HepG2 (cell line): ENCODE measurements around the gene MVB12A. TPM values are rescaled to one million over a fixed set of nuclear protein-coding genes. Genes with fewer than 3 reads are reported as not detected.
A peak's percentile ranks its signal among the peaks of the same experiment; 100 is the strongest.

ENCODE experiments used
- ATAC-seq: fragments of 200-7000 bp; cut with Tn5 transposase; 3 replicates; pipeline ENCODE4 v1.9.1; 2020; ENCODE audit warnings: mild to moderate bottlenecking, moderate library complexity
- BruUV-seq: library from RNA; stranded (reverse); fragments of 400-500 nt; replicated peaks from 2 replicates; lab custom pipeline; 2021; lab: Mats Ljungman, UMichigan
- CTCF ChIA-PET: fragments of 300-600 bp; formaldehyde crosslinking; extraction: SDS; loops from one replicate; lab custom pipeline; 2021; ENCODE audit warnings: low total read pairs, inconsistent platforms, low intra/inter-chr PET ratio; lab: Yijun Ruan, JAX
- POLR2A ChIA-PET: fragments of 350-600 bp; sonication (Branson Sonifier 250); formaldehyde crosslinking; loops from one replicate; lab custom pipeline; 2020; ENCODE audit warnings: antibody characterized with exemption, inconsistent platforms; lab: Yijun Ruan, JAX
- DNase-seq: peaks from one replicate; pipeline ENCODE4 v3.0.0-alpha.2; 2015; ENCODE audit warnings: low spot score
- FAIRE-seq: peaks from 3 replicates; lab custom pipeline; 2011; peaks lifted over from hg19 to GRCh38; lab: Jason Lieb, UNC
- H2AFZ ChIP-seq: one replicate; pipeline ENCODE4 v1.6.1; 2011; ENCODE audit warnings: low read length, inconsistent platforms
- H3K27ac ChIP-seq: fragments of 300-600 bp; 3 replicates; pipeline ENCODE4 v1.8.0; 2011; ENCODE audit warnings: mixed run types, mild to moderate bottlenecking, mixed read lengths, low read length, inconsistent platforms; ENCODE audit not compliant: insufficient read depth; ENCODE audit errors: extremely low read length
- H3K27me3 ChIP-seq, 2 experiments: fragments of 200-600 bp in 1 of 2; 2 replicates in 1 of 2; 3 replicates in 1 of 2; pipeline versions ENCODE4 v1.6.0 to v1.8.0; 2011; ENCODE audit warnings: low read length in 2 of 2, mild to moderate bottlenecking in 2 of 2, moderate library complexity in 2 of 2, inconsistent platforms in 1 of 2; ENCODE audit not compliant: insufficient read depth in 2 of 2, control insufficient read depth in 1 of 2
- H3K36me3 ChIP-seq, 2 experiments: fragments of 200-600 bp in 1 of 2; replicated peaks in 1 of 2; 2 replicates in 1 of 2; 3 replicates in 1 of 2; pipeline versions ENCODE4 v1.5.1 to v1.8.0; 2011; ENCODE audit warnings: low read length in 2 of 2, inconsistent platforms in 1 of 2; ENCODE audit not compliant: insufficient read depth in 2 of 2, control insufficient read depth in 1 of 2
- H3K4me1 ChIP-seq: 2 replicates; pipeline ENCODE4 v1.5.1; 2012; ENCODE audit warnings: low read length, inconsistent platforms; ENCODE audit not compliant: insufficient read depth
- H3K4me2 ChIP-seq: 2 replicates; pipeline ENCODE4 v1.6.0; 2011; ENCODE audit warnings: low read depth, low read length, inconsistent platforms
- H3K4me3 ChIP-seq, 3 experiments: fragments of 200-600 bp in 1 of 3; sonication (generic), shearing (Covaris generic) in 1 of 3; replicated peaks in 1 of 3; 2 replicates each; pipeline ENCODE4 v1.5.1; 2011 to 2016; ENCODE audit warnings: low read length in 3 of 3, inconsistent platforms in 2 of 3, low read depth in 2 of 3, mild to moderate bottlenecking in 2 of 3, control low read depth in 1 of 3, mixed read lengths in 1 of 3; ENCODE audit not compliant: insufficient read depth in 1 of 3
- H3K79me2 ChIP-seq: one replicate; pipeline ENCODE4 v1.6.1; 2011; ENCODE audit warnings: low read length, inconsistent platforms; ENCODE audit not compliant: insufficient read depth
- H3K9ac ChIP-seq: 2 replicates; pipeline ENCODE4 v1.6.0; 2011; ENCODE audit warnings: mild to moderate bottlenecking, low read depth, low read length, inconsistent platforms; ENCODE audit not compliant: insufficient read depth
- H3K9me3 ChIP-seq: 2 replicates; pipeline ENCODE4 v1.5.1; 2012; ENCODE audit warnings: mild to moderate bottlenecking, low read length
- H4K20me1 ChIP-seq: 2 replicates; pipeline ENCODE4 v1.6.0; 2011; ENCODE audit warnings: inconsistent platforms, mild to moderate bottlenecking, low read length, moderate library complexity; ENCODE audit not compliant: insufficient read depth
- ARID4A ChIP-seq: sonication (generic); formaldehyde crosslinking; IDR thresholded peaks from 2 replicates; pipeline ENCODE4 v1.5.0; 2020; ENCODE audit warnings: mild to moderate bottlenecking, missing genetic modification reagents, borderline replicate concordance
- ATF1 ChIP-seq: IDR thresholded peaks from 2 replicates; pipeline ENCODE4 v1.6.1; 2016; ENCODE audit warnings: mild to moderate bottlenecking, control low read depth
- DRAP1 ChIP-seq: IDR thresholded peaks from 2 replicates; pipeline ENCODE4 v1.6.1; 2016; ENCODE audit warnings: missing genetic modification reagents, missing compliant biosample characterization
- E2F5 ChIP-seq: sonication (generic); formaldehyde crosslinking; conservative IDR thresholded peaks from 2 replicates; pipeline ENCODE4 v1.4.0; 2020; ENCODE audit warnings: missing genetic modification reagents
- ELK4 ChIP-seq: sonication (generic); formaldehyde crosslinking; IDR thresholded peaks from 2 replicates; pipeline ENCODE4 v1.9.0; 2021; ENCODE audit warnings: missing genetic modification reagents, borderline replicate concordance
- HCFC1 ChIP-seq: fragments of 150-350 bp; IDR thresholded peaks from 2 replicates; pipeline ENCODE4 v1.6.1; 2014; ENCODE audit warnings: low read depth, low read length
- HHEX ChIP-seq: IDR thresholded peaks from 2 replicates; pipeline ENCODE4 v1.6.1; 2016; ENCODE audit warnings: control low read depth
- MIXL1 ChIP-seq: IDR thresholded peaks from 2 replicates; pipeline ENCODE4 v1.6.1; 2016
- NFE2L2 ChIP-seq: fragments of 150-350 bp; IDR thresholded peaks from 2 replicates; pipeline ENCODE4 v1.6.1; 2014; ENCODE audit warnings: low read length
- PAF1 ChIP-seq: IDR thresholded peaks from 2 replicates; pipeline ENCODE4 v1.6.1; 2016; ENCODE audit warnings: missing genetic modification reagents, missing compliant biosample characterization
- SALL2 ChIP-seq: sonication (generic); formaldehyde crosslinking; IDR thresholded peaks from 2 replicates; pipeline ENCODE4 v1.8.1; 2023; ENCODE audit warnings: mild to moderate bottlenecking, missing genetic modification reagents, inconsistent platforms
- SRSF4 ChIP-seq: fragments of 200-400 bp; formaldehyde crosslinking; IDR thresholded peaks from one replicate; pipeline ENCODE4 v1.6.1; 2018; ENCODE audit warnings: mild to moderate bottlenecking, low read depth, low read length, moderate library complexity; ENCODE audit not compliant: poor library complexity, severe bottlenecking
- TCF7L2 ChIP-seq: IDR thresholded peaks from 2 replicates; pipeline ENCODE4 v1.6.1; 2011; ENCODE audit warnings: mild to moderate bottlenecking, low read depth, low read length, moderate library complexity
- YEATS4 ChIP-seq: sonication (generic); formaldehyde crosslinking; IDR thresholded peaks from 2 replicates; pipeline ENCODE4 v1.4.0; 2020; ENCODE audit warnings: missing genetic modification reagents, borderline replicate concordance
- ZFP90 ChIP-seq: sonication (generic); formaldehyde crosslinking; IDR thresholded peaks from 2 replicates; pipeline ENCODE4 v1.8.0; 2022; ENCODE audit warnings: missing genetic modification reagents, mild to moderate bottlenecking, inconsistent platforms, borderline replicate concordance
- ZNF317 ChIP-seq: sonication (generic); formaldehyde crosslinking; IDR thresholded peaks from 2 replicates; pipeline ENCODE4 v1.5.0; 2020; ENCODE audit warnings: mild to moderate bottlenecking, missing genetic modification reagents
- ZNF496 ChIP-seq: sonication (generic); formaldehyde crosslinking; IDR thresholded peaks from 2 replicates; pipeline ENCODE4 v1.8.1; 2023; ENCODE audit warnings: mild to moderate bottlenecking, moderate library complexity, missing genetic modification reagents; ENCODE audit not compliant: insufficient replicate concordance
- WGBS: methylation state at CpG from one replicate; pipeline ENCODE4 v1.1.6; 2017; ENCODE audit warnings: low lambda C conversion rate; 5-methylcytosine and 5-hydroxymethylcytosine counted together
- in situ Hi-C: cut with HindIII; loops from 2 replicates; pipeline ENCODE4 v1.10.0; 2017; ENCODE audit warnings: low pct_unique_long_range_greater_than_20kb; ENCODE audit not compliant: extremely low pct_ligation_motif_present
- intact Hi-C: fragments of 100-400 bp; cut with micrococcal nuclease; formaldehyde crosslinking; loops from one replicate; pipeline ENCODE4 v1.10.0; 2022; ENCODE audit not compliant: unreplicated experiment
- polyA plus RNA-seq, 8 experiments: library from polyadenylated mRNA; depleted of rRNA in 3 of 8; stranded (reverse) in 7 of 8; unstranded in 1 of 8; fragments of >200 nt; fragmentation: Illumina TruSeq in 4 of 8; extraction: Trizol in 4 of 8; gene quantifications; 2 replicates each; pipeline versions ENCODE4 v1.2.1 to v1.2.3, GENCODE V29; 2011 to 2016; ENCODE audit warnings: low read depth in 4 of 8, missing spikeins in 1 of 8, mixed read lengths in 1 of 8; ENCODE audit not compliant: insufficient read depth in 1 of 8
- total RNA-seq, 5 experiments: library from RNA; depleted of rRNA; stranded (reverse); fragments of >200 nt; fragmentation: Illumina TruSeq; extraction: Trizol; gene quantifications; 2 replicates each; pipeline ENCODE4 v1.2.3, GENCODE V29; 2016; ENCODE audit warnings: low read depth in 1 of 5
- TF ChIP-seq, protein P1 (sequence below): IDR thresholded peaks from 2 replicates; pipeline ENCODE4 v1.6.1; 2016; ENCODE audit warnings: low read depth, borderline replicate concordance

MVB12A gene
- total and polyA plus RNA-seq, 2 of the 13 experiments (the other 11 are each of a cell fraction or from before 2014, with no cell fraction given): 35.7 to 36.1 TPM

DNA sequence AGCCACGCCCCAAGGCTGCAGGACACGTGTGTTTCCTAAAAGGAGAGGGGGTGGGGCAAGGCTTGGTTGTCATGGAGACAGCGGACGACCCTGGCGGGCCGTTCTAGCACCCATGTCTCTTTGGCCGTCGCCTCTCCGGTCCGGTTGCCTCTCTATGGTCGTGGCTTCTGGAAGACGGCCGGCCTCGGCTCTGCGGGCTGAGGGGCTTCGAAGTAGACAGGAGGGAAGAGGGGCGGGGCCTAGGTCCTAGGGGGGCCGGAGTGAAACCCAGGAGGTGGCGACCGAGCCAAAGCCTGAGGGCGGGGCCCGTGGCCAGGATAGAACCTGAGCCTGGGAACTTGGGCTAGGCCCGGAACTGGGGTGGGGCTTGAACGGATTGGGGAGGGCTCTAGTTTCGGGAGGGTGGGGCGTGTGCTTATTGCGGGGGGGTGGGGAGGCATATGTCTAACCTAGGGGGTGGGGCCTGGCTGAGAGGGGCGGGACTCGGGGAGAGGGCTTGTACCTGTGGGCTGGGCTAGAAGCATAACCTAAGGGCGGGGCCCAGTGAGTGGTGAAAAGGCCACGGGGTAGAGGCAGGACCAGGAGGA is 49.7 kb downstream of the MVB12A start:
- Histone ChIP-seq H3K4me2 (peak overlapping the region; percentile 98), H2AFZ (peak overlapping the region; percentile 87), H4K20me1 (no peaks in the 10 kb centered on the region), H3K36me3 (peaks cover 0 to 2% of the 10 kb centered on the region in 2 experiments; a peak in 1 of 5 replicates), H3K9ac (peak overlapping the region; percentile 66), H3K27ac (peak overlapping the region; percentile 69), H3K4me3 (peak overlapping the region; percentile 71 to 85 (median 71)), H3K9me3 (no peaks in the 10 kb centered on the region), H3K27me3 (peaks cover 0 to 10% of the 10 kb centered on the region in 2 experiments; a peak in 2 of 5 replicates), H3K79me2 (peaks cover 8% of the 10 kb centered on the region), H3K4me1 (peaks cover 57% of the 10 kb centered on the region)
- BruUV-seq: no TSS peak
- DNase-seq: peak; percentile 87
- FAIRE-seq: no peak
- peak; percentile 75 for ATAC-seq
- ChIA-PET CTCF (no interaction called here), POLR2A (interaction anchor here (0.9 to 2.0 kb wide), 4 partner anchors 29 to 64 kb away, joined by 3 to 5 read pairs (median 4); partner anchors contain the start of genes BST2 and PGLS)
- intact Hi-C loops (loop anchor here (10.0 kb wide), 1 partner anchor 125 kb away; no protein-coding TSS in a partner anchor), in situ Hi-C loops (no loop called here)
- 0% methylated on average over 15 of the region's 31 CpGs for WGBS
- TF ChIP-seq, protein P1, sequence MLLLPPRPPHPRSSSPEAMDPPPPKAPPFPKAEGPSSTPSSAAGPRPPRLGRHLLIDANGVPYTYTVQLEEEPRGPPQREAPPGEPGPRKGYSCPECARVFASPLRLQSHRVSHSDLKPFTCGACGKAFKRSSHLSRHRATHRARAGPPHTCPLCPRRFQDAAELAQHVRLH (CRISPR knock-in tag): no peak
- TF ChIP-seq MIXL1 (CRISPR knock-in tag): no peak
- TF ChIP-seq ZNF496 (CRISPR knock-in tag): no peak
- TF ChIP-seq ZFP90 (CRISPR knock-in tag): peak; percentile 60; the same call in 1 of the 2 replicates
- no peak for TF ChIP-seq PAF1 (CRISPR knock-in tag)
- no peak for TF ChIP-seq ZNF317 (CRISPR knock-in tag)
- no peak for TF ChIP-seq HHEX (CRISPR knock-in tag)
- TF ChIP-seq ELK4 (CRISPR knock-in tag): no peak
- peak; percentile 48 for TF ChIP-seq YEATS4
- no peak for TF ChIP-seq TCF7L2
- no peak for TF ChIP-seq HCFC1
- TF ChIP-seq NFE2L2: no peak
- TF ChIP-seq ARID4A (CRISPR knock-in tag): peak; percentile 74
- TF ChIP-seq E2F5: no peak
- no peak for TF ChIP-seq DRAP1 (CRISPR knock-in tag)
- peak; percentile 72; the same call in 1 of the 2 replicates for TF ChIP-seq SALL2 (CRISPR knock-in tag)
- TF ChIP-seq SRSF4: no peak
- no peak for TF ChIP-seq ATF1 (CRISPR knock-in tag)
